Retina (tissue), 1 donor: Measurements from ENCODE around the gene TBRG4.

Experiments
- DNase-seq: peaks from one replicate; pipeline ENCODE4 v3.0.0-alpha.2; 2016

TBRG4 gene

DNA sequence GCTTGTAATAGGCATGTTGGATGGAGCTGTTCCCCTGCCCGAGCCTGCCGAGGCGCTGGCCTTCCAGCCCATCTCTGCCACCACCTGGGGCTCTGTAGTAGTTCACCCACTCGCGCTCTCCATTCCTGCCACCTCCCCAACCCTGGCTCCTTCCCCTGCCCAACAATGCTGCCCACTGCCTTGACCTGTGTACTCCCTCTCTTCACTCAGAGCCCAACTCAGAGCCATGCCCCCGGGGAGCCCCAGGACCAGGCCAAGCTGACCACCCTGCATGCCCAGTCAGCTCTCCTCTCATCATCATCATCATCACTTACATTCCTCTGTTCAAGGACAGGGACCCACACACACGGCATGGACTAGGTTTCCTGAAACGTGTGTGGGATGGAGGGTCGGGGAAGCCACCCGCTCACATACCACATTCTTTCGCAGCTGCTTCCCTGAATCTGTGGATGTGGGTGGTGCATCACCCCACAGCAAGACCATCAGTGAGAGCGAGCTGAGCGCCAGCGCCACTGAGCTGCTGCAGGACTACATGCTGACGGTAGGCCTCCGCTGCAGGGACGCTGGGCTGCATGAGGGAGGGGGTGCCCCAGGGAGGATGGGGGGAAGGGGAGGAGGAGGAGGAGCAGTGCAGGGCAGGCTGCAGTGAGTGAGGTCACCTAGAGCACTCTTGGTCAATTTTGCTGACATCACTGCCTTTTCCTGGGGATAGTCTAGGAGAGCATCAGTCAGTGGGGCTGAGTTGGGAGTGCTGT lies 38.3 kb downstream of the TBRG4 start:
- DNase-seq, result peak; percentile 15

DNA sequence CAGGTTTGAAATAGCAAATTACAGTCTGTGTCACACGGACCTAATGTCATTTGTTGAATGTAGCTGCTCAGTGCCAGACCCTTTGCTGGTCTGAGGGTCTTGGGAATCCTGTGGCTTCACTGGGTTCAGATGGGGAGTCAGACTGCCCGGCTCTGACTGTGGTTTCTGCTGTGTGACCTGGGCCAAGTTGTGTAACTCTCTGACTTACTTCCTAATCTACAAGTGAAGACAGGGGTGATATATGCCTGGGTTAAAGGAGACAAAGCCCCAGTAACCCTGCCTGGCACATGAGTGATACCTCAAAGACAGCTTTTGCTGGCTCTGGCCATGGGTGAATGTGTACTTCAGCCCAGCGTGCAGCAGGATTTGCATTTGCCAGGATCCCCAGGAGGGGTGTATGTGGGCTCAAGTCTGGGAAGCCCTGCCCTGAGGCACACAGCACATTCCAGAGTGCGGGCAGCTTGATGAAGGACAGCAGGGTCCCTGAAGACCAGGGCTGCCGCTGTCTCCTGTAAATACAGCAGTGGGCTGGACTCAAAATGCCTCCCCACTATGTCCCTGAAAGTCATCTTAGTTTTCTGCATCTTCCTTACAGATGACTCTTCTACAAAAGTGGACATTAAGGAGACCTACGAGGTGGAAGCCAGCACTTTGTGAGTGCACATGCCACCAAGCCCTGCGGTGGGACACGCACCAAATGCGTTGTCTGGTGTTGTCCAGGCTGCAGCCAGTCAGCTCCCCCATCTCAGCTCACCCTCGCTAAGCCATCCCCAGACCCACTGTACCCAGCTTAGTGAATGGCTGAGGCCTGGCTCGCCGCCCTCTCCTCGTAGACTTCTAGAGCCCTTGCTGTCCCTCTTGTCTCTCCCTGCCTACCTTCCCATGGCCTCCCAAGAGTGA lies 39.1 kb downstream of the TBRG4 start:
- peak; percentile 31 for DNase-seq

DNA sequence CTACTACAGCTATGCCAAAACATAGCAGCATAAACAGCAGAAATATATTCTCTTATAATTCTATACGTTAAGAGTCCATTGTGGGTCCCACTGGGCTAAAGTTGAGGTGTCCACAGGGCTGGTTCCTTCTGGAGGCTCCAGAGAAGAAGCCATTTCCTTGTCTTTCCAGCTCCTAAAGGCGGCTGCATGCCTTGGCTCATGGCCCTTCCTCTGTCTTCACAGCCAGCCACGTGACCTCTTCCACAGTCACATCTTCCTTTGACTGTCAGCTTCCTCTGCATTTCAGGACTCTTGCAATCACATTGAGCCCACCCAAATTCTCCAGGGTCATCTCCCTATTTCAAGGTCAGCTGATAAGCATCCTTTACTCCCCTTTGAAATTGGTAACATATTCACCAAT lies 40.0 kb downstream of the TBRG4 start:
- no peak for DNase-seq

DNA sequence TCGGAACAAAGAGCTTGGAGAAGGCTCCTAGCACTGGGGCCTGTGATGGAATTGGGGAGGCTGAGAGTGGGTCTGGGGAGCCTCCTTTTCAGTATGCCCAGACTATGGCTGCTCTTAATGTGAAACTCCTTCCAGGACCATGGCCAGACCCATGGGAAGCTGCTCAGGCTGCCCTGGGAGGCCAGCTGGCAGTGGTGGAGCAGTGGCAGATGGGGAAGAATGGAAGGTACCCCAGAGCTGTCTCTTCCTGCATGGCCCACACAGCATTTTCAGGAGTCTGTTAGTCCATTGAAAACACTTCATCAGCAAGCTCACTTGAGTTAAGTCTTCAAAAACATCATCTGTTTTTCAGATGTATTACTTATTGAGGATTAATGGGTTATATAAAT lies 41.2 kb downstream of the TBRG4 start:
- no peak for DNase-seq

DNA sequence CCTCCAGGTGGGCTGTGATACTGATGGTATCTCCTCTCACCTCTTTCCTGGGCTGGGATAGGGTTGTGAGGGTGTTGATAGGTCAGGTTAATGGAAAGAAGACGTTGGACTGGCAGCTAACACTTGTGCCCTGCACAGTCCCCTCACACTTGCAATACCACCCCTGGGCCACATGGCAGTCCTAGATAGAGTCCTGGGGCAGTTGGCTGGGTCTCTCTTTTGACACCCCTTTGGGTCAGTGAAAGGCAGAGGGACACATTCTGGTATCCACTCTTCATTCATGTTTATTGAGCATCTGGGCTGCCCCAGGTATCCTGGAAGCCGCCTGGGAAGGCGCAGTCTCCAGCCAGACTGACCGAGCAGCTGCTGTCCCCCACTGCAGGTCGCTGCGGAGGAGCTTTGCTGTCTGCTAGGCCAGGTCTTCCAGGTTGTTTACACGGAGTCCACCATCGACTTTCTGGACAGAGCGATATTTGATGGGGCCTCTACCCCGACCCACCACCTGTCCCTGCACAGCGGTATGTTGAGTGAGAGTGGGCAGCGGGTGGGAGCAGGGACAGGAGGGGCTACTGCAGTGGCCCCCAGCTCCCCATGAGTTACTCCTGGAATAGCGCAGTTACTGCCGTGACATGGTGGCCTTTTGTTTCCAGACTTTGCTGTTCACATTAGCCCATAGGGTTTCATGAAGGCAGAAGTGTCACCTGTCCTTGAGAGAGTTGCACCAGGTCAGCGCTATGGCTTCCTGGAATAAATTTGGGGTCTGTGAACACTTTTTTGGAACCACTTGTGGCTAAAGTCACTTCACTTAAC lies 41.8 kb downstream of the TBRG4 start:
- DNase-seq, result no peak

DNA sequence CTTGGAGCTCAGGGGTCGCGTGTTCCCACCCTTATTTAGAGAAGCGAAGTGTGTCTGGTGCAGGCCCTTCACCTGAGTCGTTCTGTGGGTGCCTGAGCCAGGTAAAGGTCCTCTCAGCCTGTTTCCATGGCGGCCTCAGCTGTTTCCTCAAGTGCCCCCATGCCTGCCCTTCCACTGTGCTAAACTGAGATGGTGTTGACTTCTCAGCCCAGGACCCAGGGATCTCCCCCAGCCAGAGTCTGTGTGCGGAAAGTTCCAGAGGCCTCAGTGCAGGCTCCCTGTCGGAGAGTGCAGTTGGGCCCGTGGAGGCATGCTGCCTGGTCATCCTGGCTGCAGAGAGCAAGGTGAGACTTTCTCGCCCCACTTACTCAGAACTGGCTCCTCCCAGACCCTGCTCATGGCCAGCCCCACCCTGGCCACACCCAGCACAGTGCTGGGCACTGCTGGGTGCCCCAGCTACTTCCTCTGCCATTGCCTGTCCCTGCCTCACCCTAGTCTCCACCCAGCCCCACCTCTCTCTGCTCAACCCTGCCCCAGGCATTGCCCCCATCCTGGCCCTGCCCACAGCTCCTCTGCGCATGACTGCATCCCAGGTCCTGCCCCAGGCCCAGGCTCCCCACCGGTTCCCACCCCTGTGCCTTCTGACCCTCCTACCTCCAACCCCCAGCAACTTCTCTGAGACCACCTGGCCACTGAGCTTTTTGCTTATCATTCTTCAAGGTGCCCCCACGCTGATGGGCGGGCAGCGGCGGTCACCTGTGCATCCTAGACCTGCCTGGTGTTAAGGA lies 43.1 kb downstream of the TBRG4 start:
- no peak for DNase-seq

DNA sequence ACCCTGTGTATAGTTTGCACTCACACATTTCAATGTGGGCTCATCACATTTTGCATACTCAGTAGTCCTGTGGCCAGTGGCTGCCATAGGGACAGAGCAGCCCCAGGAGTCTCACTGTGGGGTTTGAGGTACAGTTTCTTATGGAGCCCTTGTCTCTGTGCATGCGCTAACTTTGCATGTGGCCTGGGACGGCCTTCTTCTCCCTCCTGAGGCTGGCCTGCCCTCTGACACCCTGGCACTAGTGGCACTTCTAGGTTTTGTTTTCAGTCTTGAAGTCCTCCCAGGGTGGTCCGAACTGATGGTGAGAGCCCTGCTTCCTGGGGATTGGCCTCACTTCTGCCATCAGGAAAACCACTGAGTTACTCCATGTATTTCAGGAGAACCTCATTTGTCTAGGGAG lies 43.9 kb downstream of the TBRG4 start:
- DNase-seq, result no peak

DNA sequence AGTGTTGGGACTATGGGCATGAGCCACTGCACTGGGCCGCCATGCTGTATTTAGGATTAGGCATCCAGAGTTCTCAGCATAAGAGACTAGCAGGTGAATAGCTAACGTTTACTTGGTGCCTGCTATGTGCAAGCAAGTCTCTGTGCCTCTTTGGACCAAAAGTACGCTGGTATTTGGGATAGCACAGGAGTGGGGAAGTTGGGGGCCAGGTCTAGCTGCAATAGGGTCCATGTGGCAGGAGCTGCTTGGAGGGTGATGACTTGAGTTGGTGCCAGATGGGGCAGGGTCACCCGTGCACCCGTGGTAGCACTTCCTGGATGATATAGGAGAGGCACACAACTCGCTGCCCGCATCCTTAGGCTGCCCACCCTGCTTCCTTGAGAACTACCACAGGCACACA lies 45.1 kb downstream of the TBRG4 start:
- DNase-seq, result no peak

DNA sequence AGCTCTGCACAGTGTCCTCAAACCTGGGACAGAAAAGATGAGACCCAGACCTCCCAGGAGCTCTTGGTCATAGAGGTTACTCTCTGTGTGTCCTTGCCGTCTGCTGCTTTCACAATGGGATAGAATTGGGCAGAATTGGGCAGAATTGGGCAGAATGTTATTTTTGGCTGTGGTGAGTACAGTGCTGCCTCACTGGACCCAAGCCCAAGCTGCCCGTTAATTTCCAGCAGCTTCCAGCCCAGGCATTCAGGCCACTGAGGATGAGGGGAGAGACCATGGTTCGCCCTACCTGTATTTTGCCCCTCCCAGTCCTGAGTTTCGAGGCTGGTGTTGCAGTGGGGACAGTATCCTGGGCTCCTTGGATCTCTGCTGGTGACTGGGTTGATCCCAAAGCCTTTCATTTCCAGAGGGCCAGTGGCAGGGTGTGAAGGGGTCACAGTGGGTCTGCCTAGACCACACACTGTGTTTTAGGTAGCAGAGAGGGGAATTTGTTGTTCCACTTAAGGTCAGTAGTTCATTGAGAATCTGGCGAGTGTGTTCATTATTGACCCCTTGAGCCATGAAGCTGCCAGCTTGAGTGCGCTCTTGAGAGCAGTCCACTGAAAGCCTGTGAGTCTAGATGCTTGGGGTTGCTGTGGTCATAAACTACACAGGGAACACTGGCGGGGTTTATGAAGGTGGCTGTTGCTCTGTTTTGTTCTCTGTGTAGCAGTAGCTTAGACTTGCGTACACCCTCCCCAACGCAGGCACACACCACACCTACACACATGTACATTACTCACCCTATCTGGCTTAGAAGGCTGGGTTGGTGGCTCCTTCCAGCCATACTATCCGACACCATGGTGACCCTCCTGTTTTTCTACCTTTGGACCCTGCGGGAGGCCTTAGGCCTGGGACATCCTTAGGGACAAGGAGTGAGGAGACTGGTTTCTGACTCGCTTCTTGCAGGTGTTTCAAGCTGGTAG lies 46.2 kb downstream of the TBRG4 start:
- DNase-seq, result no peak

DNA sequence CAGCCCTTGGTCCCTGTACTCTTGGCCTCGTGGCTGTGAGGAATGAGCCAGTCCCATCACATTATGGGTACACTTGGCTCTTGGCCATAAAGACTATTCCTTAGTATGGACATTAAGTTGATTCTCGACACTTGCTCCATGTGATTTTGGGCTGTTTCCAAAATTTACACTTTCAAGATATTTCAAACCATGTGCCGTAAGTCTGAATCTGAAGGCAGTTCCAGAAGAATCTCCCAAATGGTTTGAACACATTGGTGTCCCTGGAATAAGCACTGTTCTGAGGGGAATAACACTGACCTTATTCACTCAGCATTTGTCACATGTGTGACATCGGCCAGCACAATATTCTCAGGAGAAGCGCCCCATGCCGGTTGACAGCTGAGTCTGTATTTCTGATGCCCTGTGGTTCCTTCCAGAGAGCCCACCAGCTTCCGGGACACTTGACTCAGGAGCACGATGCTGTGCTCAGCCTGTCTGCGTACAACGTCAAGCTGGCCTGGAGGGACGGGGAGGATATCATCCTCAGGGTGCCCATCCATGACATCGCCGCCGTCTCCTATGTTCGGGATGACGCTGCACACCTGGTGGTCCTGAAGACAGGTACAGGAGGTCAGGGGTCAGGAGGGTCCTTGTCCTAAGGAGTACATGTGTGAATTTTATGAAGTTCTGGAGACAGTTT lies 47.3 kb downstream of the TBRG4 start:
- no peak for DNase-seq

DNA sequence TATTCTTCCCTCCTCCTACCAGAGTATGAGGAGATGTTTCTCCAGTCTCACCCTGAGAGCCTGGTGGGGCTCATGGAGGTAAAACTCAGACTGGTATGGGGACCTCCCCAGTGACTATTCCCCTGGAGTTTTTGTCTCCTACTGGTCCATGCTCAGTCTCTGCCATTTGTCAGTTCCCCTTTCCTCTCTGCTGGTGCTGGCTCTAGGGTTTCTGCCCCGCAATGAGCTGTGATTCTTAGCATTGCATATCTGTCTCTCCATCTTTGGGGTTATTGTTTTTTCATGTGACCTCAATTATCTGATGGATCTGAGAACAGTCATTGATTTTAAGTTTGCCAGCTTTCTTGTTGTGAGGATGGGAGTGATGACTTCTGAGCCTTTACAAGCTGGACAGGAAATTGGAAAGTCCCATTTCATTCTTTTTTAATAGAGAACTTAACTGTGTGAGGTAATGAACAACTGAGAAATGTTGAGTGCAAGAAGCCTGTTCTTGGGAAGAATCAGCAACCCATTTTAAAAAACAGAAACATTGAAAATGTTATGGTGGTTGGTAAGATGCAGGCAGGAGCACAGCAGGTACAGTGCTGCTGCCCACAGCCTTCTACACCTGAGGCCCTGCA lies 49.6 kb downstream of the TBRG4 start:
- DNase-seq, result no peak

DNA sequence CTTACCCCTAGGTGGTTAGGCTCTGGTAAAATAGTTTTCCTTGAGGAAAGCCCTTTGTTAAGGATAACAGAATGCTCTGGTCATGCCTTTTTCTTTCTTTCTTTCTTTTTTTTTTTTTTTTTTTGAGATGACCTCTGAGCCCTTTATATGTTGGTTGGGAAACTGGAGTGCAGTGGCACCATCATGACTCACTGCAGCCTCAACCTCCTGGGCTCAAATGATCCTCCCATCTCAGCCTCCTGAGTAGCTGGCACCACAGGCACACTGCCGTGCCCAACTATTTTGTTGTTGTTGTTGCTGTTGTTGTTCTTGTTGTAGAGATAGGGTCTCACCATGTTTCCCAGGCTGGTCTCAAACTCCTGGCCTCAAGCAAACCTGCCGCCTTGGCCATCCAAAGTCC lies 50.1 kb downstream of the TBRG4 start:
- no peak for DNase-seq

DNA sequence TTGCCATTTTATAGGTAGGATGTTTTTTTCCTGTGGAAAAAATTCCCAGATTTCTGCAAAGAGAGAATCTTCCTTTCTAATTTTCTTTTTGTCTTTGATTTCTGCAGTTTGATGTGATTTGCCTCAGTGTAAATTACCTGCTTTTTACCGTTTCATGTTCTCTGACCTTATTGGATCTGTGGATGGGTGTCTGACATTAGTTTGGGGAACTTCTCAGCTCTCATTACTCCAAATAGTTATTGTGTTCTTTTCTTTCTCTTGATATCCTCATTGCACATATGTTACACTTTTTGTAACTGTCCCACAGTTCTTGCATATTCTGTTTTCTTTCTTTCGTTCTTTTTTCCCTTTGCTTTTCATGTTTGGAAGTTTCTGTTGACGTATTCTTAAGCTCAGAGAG lies 51.2 kb downstream of the TBRG4 start:
- DNase-seq, result no peak

DNA sequence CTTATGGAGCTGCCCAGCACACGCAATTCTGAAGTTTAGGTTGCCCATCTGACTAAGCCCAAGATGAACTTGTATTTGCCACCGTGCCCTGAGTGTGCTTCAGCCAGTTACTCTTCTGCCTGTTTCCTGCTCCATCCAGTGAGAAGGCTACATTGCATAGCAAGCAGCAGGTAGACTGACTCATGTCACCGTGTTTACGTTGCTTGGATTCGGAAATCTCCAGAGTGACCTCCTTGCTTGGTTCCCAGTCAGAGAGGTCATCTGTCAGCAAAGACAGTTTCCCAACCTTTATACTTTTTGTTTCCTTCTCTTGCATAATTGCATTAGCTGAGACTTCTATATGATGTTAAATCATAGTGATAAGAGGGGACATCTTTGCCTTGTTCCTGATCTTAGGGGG lies 53.6 kb downstream of the TBRG4 start:
- DNase-seq, result no peak

DNA sequence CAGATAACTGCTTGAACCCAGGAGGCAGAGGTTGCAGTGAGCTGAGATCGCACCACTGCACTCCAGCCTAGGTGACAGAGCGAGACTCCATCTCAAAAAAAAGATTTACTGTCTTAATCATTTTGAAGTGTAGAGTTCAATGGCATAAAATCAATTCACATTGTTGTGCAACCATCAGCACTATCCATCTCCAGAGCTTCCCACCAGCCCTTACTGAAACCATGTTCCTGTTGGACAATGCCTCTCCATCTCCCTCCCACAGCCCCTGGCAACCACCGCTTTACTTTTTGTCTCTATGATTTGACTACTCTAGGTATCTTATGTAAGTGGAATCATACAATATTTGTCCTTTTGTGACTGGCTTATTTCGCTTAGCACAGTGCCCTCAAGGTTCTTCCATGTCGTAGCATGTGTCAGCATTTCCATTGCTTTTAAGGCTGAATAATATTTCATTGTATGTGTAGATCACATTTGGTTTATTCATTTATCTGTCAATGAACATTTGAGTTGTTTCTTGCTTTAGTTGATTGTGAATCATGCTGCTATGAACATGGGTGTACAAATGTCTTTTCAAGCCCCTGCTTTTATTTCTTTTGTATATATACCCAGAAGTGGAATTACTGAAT lies 55.8 kb downstream of the TBRG4 start:
- DNase-seq, result no peak

DNA sequence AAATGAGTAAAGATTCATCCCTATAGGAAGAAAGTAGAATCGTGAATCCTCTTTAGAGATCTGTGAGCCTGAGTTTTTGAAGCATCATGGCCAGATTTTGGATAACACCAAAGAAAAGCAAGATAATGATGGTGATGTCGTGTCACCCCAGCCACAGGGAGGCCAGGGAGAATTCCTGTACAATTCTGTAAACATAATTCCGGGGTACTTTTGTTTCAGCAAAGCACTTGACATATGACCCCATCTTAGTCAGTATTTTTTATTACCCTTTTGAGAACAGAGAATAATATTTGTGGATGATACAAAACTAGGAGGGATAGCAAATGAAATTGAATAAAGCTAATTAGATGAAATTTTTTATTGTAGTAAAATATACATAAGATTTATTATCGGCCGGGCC lies 56.5 kb downstream of the TBRG4 start:
- DNase-seq, result no peak

DNA sequence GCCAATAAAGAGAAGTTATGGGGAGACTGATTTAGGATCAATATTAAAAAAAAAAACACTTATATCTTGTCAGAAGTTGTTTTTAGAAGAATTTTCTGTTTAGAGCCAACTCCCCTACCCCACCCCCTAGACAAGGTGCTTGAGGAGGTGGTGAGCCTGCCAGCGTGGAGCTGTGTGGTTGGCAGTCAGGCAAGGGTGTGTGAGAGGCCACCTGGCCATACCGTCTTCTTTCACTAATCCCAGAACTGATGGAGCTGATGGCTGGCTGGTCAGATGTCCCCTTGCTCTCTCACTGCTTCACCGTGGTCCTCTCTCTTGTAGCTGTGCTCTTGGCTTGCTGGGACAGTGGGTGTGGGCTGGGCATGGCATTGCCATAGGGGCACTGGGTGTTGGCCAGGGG lies 57.1 kb downstream of the TBRG4 start:
- DNase-seq, result no peak

DNA sequence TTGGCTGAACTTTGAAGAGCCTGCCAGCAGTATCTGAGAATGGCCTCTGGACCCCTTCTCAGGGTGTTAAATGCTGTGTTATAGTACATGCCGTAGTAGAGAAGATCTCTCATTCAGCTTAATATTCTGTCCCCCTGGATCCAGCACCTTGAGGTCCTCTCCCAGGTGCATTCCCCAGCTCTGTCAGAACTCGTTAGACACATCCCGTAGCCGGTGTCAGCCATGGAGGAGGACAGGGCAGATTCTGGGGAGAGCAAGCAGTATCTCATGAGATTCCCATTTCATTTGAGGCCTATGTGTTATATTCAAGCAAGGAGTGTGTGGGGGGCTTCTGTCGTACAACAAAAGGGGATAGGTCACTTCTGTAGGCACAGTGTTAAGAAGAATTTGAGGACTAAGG lies 57.6 kb downstream of the TBRG4 start:
- no peak for DNase-seq

DNA sequence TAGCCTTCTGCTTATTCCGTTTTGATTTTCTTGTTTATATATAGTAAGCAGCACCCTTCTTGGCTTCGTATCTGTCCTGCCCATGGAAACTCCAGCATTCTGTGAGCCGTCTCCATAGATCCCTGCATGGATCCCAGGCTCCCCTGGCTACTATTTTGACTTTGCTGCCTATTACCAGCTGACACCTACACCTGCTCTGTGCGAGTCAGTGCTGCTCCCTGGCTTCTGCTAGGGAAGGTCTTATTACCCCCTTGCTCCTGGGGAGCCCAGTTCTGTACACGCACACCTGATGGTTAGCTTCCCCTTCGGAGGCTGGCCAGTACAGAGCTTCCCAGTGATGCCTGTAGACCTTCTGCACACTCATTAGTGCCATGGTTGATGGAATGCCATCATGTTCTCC lies 58.1 kb downstream of the TBRG4 start:
- DNase-seq, result no peak

DNA sequence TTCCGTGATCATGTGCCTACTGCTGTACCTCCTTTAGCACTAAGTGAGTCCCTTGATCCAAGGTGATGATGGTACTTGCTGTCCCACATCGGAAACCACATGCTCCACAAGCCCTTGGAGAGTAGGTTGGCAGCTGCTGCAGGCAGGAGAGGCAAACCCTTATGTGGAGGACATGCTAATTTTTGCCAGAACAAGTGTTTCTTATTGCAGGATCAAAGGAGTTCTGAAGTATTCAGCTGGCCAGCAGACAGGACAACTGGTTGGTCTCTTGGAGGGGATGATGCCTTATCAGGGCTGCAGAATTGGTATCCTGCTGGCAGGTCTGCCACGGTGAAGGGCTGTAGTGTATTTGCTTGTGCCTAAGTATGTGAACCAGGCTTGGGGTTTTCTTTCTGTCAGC lies 59.5 kb downstream of the TBRG4 start:
- no peak for DNase-seq
